Activated CD8-positive, alpha-beta memory T cell treated with anti-CD3 and anti-CD28 coated beads for 4 hours (primary cell): Measurements from ENCODE around the gene FBXW5.

Experiments
- DNase-seq, 2 donors: peaks; one replicate each; pipeline ENCODE4 v3.0.0-alpha.2; 2020; ENCODE audit warnings: low read depth in 2 of 2

Gene FBXW5

GRCh38 chr9:136934277-136934676 lies 10.3 kb downstream of the FBXW5 start:
- DNase-seq = no peak

- DNase-seq = no peak
These were observed 12.9 kb downstream of the FBXW5 start for GRCh38 chr9:136931611-136932130.

GRCh38 chr9:136930014-136930413 lies 14.5 kb downstream of the FBXW5 start:
- DNase-seq = no peak

GRCh38 chr9:136928591-136928990 lies 15.9 kb downstream of the FBXW5 start:
- DNase-seq = no peak

DNA sequence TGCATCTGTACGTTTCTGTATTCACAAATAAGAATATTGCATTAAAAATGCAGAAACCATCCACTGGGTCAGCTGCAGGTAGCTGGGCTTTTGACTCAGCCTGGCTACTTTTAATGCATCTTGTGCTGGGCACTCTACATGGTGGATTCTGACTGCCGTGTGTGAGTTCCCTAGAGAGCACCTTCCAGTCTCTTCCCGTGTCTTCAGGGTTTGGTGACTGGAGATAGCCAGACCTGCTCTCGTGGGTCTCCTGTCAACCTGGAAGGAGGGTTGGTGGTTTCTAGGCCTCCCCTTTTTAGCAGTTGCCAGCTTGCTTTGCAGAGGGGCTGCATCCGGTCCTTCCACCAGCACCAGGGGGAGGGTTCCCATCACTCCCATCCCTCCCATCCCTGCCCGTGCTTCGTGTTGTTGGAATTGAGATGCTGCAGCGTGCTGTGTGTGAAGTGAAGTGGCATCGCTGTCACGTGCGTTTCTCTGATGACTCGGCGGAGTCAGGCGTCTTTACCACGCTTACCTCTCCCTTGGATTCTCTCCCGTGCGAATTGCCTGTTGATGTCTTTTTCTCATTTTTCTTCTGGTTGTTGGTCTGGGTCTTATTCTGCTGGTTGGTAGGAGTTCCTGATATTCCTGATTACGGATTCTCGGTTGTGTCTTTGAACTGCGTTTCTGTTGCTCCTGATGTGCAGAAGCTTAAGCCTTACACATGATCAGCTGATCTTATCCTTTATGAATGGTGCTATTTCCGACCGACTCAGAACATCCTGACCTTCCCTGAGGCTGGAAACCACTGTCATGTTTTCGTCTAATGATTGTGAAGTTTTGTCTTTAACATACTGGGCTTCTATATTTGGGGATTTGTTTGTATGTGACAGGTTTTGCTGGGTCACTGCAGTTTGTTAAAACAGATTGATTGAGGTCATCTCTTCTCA lies 16.9 kb downstream of the FBXW5 start:
- no peak for DNase-seq

GRCh38 chr9:136926749-136927148 lies 17.8 kb downstream of the FBXW5 start:
- no peak for DNase-seq

- no peak for DNase-seq
These were observed 18.3 kb downstream of the FBXW5 start for GRCh38 chr9:136926154-136926704.

DNA sequence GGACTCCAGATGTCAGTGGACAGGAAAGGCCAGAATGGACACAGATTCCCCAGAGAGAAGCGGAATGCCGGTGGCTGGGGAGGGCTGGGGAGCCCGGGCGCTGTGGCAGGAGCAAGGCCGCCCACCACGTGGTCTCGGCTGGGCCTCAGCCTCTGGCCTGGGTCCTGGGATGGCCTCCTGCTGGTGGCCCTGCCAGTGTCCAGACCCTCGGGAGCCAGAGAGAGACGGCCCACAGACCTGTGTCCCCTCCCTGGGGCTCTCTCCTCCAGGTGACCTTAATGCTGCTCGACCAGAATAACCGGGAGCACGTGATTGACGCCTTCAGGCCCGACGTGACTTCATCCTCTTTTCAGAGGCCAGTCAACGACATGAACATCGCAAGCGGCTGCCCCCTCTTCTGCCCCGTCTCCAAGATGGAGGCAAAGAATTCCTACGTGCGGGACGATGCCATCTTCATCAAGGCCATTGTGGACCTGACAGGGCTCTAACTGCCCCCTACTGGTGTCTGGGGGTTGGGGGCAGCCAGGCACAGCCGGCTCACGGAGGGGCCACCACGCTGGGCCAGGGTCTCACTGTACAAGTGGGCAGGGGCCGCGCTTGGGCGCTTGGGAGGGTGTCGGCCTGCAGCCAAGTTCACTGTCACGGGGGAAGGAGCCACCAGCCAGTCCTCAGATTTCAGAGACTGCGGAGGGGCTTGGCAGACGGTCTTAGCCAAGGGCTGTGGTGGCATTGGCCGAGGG lies 19.0 kb downstream of the FBXW5 start:
- no peak for DNase-seq

DNA sequence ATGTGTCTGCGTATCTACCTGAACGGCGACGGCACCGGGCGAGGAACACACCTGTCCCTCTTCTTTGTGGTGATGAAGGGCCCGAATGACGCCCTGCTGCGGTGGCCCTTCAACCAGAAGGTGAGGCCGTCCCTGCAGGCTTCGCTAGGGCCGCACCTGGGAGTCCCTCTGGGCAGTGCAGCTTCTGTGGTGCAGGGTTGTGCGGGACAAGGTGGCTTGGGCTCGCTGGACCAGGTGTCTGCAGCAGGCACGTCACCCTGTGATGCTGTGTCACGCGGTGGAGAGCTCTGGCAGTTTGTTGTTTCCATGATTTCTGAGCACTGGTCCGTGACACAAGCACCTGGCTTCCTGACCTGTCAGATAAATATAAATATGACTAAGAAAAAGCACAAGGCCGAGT lies 20.7 kb downstream of the FBXW5 start:
- no peak for DNase-seq

- DNase-seq = no peak
These were observed 22.0 kb downstream of the FBXW5 start for GRCh38 chr9:136922540-136922939.

GRCh38 chr9:136921718-136922117 lies 22.8 kb downstream of the FBXW5 start:
- no peak for DNase-seq

- no peak for DNase-seq
These were observed 23.2 kb downstream of the FBXW5 start for GRCh38 chr9:136921307-136921706.

- no peak for DNase-seq
These were observed 23.8 kb downstream of the FBXW5 start for GRCh38 chr9:136920734-136921231.

DNA sequence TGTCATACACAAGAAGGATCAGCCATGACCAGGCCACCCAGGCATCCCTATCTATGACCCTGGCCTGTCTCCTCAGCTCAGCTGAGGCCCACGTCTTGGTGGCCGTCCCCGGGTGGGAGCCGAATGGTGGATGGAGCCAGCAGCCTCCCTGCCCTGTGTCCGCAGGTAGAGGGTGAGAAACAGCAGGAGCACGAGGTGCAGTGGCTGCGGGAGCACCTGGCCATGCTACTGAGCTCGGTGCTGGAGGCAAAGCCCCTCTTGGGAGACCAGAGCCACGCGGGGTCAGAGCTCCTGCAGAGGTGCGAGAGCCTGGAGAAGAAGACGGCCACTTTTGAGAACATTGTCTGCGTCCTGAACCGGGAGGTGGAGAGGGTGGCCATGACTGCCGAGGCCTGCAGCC lies 24.5 kb downstream of the FBXW5 start:
- no peak for DNase-seq

DNA sequence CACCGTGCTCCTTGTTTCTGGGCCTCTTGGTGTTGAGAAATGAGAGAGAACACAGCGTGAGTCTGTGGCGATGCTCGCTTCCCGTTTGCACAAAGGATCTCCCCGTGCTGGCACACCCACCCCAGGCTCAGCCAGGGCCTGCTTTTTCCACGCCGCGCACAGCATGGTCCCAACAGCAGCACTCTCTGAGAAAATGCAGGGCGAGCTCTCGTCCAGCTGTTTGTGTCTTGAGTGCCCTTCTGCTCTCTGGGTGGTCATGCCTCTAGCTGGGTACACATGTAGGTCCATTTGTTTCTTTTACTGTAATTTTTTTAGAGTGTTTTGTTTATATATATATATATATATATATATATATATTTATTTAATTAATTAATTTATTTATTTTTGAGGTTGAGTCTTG lies 26.6 kb downstream of the FBXW5 start:
- DNase-seq = no peak

DNA sequence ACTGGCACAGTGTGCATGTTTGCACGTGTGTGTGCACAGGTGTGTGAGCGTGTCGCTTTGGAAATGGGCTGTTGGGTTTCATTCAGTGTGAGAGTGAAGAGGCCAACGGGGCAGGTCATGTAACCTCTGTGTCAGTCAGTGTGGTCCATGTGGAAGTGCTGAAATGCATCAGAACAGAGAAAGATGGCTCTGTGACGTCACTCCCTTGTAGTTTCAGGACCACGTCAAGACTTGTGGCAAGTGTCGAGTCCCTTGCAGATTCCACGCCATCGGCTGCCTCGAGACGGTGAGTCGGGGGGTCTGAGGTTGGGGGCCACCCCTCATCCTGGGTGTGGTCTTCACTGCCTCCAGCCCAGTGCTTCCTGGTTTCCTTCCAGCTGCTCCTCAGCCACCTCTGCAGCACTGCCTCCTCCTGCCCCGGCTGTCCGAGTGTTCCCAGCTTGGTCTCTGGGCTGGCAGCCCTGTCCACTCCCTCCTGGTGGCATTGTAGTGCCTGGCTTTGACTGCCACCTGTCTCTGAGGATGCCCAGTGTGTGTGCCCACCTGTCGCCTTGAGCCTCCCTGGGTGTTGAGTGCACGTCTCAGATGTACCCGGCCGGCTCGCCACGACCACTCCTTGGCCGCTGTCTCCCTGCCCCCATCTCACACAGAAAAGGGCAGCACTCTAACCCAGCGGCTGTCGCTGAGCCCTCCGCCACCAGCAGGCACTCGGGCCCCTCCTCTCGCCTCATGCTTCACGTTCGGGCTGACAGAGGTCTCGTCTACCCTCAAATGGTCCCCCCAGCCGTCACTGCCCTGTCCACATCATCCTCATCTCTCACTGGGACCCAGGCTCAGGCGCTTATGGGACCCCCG lies 28.0 kb downstream of the FBXW5 start:
- DNase-seq = no peak

DNA sequence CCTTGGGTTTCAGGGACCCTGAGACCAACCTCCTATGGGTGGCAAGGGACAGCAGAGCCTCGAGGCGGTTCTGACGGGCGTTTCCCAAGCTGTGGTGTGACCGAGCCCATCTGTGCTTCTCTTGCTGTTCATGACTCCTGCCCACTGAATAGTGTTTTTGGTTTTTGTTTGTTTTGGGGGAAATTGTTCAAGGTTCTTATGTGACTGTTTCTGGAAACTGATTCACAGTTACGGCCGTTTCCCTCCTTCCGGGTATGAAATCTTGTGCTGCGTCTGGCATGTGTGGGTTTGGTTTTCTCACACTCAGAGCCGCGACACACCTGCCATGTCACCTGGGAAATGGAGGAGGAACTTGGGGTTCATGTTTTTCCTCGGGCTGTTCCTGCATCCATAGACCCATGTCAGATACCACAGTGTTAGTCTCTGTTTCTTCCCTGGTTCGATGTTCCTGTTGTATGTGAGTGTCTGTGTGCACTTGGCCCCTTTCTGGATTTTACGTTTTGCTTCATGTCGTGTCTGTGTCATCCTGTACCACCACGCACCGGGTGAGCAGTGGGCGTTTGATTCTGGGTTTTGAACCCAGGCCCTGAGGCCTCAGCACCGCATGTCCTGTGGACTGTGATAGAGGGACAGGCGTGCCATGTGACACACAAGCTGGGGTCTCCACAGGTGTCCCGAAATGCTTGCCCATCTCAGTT lies 28.8 kb downstream of the FBXW5 start:
- no peak for DNase-seq

GRCh38 chr9:136913701-136914438 lies 30.7 kb downstream of the FBXW5 start:
- DNase-seq = no peak

DNA sequence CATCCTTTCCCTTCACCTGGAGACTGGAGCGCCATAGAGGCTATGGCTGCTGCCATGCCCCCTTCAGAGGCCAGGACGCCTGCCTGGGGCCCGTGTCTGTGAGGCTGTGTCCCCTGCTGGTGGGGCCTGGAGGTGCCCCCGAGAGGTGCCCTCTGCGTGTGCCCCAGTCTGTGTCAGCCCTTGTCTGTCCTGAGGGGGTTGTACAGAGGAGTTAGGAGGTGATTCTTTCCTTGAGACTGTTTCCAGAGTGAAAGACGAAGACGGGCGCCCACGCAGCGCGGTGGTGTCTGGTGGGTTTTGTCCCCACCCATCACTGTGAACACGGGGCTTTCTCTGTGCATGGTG lies 33.7 kb downstream of the FBXW5 start:
- DNase-seq = no peak
